LNCAP (cell line): ENCODE measurements around the gene CACNB3.

Experiments used
- CTCF ChIP-seq: fragments of 450-650 bp; IDR thresholded peaks from 2 replicates; pipeline ENCODE4 v1.5.1; 2017; ENCODE audit warnings: mild to moderate bottlenecking

The CACNB3 gene

GRCh38 chr12:48782457-48783395, 35.6 kb upstream of the CACNB3 start:
- TF ChIP-seq CTCF, result no peak

GRCh38 chr12:48783432-48783831, 34.9 kb upstream of the CACNB3 start:
- no peak for TF ChIP-seq CTCF

- TF ChIP-seq CTCF, result no peak
Measured at GRCh38 chr12:48786591-48787544, 31.4 kb upstream of the CACNB3 start.

GRCh38 chr12:48787791-48788523, 30.3 kb upstream of the CACNB3 start:
- no peak for TF ChIP-seq CTCF

- no peak for TF ChIP-seq CTCF
Measured at GRCh38 chr12:48788524-48788853, 29.8 kb upstream of the CACNB3 start.

- no peak for TF ChIP-seq CTCF
Measured at GRCh38 chr12:48788854-48789775, 29.2 kb upstream of the CACNB3 start, which contains the start of gene ADCY6. Gene ADCY6 (minus strand): TSS chr12:48789089. CDS start chr12:48783434, 5,655 bp downstream.
